ENCODE data around the gene PRL.

- TF ChIP-seq POLR2AphosphoS5 (IDR thresholded peaks at IDR 0.05) (no peak), POLR2A (IDR thresholded peaks at IDR 0.05) (no peak), CTCF (IDR thresholded peaks at IDR 0.05 in 8 of 11, conservative IDR thresholded peaks at IDR 0.05 in 3 of 11) (no peak)
Measured at GRCh38 chr6:22279427-22279826, 17.4 kb downstream of the PRL start.
